Endothelial cell of umbilical vein (primary cell): ENCODE results near the gene CORO1A.

Source experiments
- EZH2 ChIP-seq: IDR thresholded peaks from 2 replicates; pipeline ENCODE4 v1.6.1; 2012; ENCODE audit warnings: borderline replicate concordance, low read depth, mild to moderate bottlenecking, moderate library complexity, low read length, inconsistent platforms; ENCODE audit not compliant: severe bottlenecking
- FOS ChIP-seq: IDR thresholded peaks from 2 replicates; pipeline ENCODE4 v1.6.1; 2011; ENCODE audit warnings: mild to moderate bottlenecking, low read length, moderate library complexity, borderline replicate concordance; ENCODE audit not compliant: insufficient read depth
- GATA2 ChIP-seq: IDR thresholded peaks from 2 replicates; pipeline ENCODE4 v1.7.0; 2011; ENCODE audit warnings: low read depth, mild to moderate bottlenecking, moderate library complexity, mixed read lengths, low read length; ENCODE audit not compliant: insufficient read length, insufficient read depth
- JUN ChIP-seq: IDR thresholded peaks from 2 replicates; pipeline ENCODE4 v1.6.1; 2011; ENCODE audit warnings: borderline replicate concordance, low read depth; ENCODE audit not compliant: insufficient read length, insufficient read depth
- MYC ChIP-seq: IDR thresholded peaks from one replicate; pipeline ENCODE4 v1.6.1; 2011; ENCODE audit warnings: mild to moderate bottlenecking, low read depth, low read length
- POLR2A ChIP-seq: IDR thresholded peaks from 2 replicates; pipeline ENCODE4 v1.6.1; 2012; ENCODE audit warnings: low read depth, mild to moderate bottlenecking, control low read depth, low read length
- POLR2AphosphoS5 ChIP-seq: IDR thresholded peaks from 2 replicates; pipeline ENCODE4 v1.6.1; 2012; ENCODE audit warnings: low read depth, mild to moderate bottlenecking, control low read depth, low read length, moderate library complexity; ENCODE audit not compliant: insufficient read depth
- TF ChIP-seq, protein P1 (sequence below), 2 donors: IDR thresholded peaks; 1 replicate in 1 of 2; 2 replicates in 1 of 2; pipeline ENCODE4 v1.5.1; 2011; ENCODE audit warnings: low read length in 2 of 2, mild to moderate bottlenecking in 2 of 2, moderate library complexity in 2 of 2, control low read depth in 1 of 2, inconsistent platforms in 1 of 2, low read depth in 1 of 2; ENCODE audit not compliant: insufficient read depth in 1 of 2; ENCODE audit errors: extremely low read depth in 1 of 2
- TF ChIP-seq, protein P2 (sequence below): IDR thresholded peaks from 2 replicates; pipeline ENCODE4 v1.6.1; 2011; ENCODE audit not compliant: insufficient read depth, insufficient read length

DNA sequence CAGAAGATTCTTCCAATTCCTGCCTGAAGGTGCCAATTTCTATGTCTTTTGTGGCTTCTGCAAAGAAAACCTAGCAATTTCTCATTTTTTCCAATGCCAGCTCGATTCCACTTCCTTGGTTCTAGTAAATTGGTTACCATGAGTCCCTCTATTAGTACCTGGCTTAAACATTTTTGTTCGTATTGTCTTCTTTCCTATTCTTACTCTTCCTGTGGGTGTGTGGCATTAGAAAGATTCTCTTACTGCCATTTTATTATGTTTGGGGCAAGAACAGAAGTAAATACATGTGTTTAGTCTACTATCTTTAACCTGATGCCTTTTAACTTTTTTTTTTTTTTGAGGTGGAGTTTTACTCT, 40.1 kb upstream of the CORO1A start:
- TF ChIP-seq MYC, result no peak
- TF ChIP-seq, protein P1, sequence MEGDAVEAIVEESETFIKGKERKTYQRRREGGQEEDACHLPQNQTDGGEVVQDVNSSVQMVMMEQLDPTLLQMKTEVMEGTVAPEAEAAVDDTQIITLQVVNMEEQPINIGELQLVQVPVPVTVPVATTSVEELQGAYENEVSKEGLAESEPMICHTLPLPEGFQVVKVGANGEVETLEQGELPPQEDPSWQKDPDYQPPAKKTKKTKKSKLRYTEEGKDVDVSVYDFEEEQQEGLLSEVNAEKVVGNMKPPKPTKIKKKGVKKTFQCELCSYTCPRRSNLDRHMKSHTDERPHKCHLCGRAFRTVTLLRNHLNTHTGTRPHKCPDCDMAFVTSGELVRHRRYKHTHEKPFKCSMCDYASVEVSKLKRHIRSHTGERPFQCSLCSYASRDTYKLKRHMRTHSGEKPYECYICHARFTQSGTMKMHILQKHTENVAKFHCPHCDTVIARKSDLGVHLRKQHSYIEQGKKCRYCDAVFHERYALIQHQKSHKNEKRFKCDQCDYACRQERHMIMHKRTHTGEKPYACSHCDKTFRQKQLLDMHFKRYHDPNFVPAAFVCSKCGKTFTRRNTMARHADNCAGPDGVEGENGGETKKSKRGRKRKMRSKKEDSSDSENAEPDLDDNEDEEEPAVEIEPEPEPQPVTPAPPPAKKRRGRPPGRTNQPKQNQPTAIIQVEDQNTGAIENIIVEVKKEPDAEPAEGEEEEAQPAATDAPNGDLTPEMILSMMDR (IDR thresholded peaks at IDR 0.05; ENCODE audit: extremely low read depth in 1 of 2, insufficient read depth in 1 of 2, low read depth in 1 of 2, low read length in 2 of 2), result no peak
- TF ChIP-seq POLR2A, result no peak
- TF ChIP-seq, protein P2, sequence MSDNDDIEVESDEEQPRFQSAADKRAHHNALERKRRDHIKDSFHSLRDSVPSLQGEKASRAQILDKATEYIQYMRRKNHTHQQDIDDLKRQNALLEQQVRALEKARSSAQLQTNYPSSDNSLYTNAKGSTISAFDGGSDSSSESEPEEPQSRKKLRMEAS, result no peak
- TF ChIP-seq POLR2AphosphoS5, result no peak
- TF ChIP-seq EZH2, result no peak
- no peak for TF ChIP-seq FOS
- TF ChIP-seq JUN, result no peak
- TF ChIP-seq GATA2, result no peak
